Coronary artery (tissue), 2 donors: ENCODE measurements around the gene PLXNA2.

ENCODE experiments used
- DNase-seq: peaks from one replicate; pipeline ENCODE4 v3.0.0-alpha.2; 2017; ENCODE audit warnings: low spot score
- H3K27ac ChIP-seq, 2 donors: fragments of 200-600 bp; sonication (generic); one replicate each; pipeline ENCODE4 v1.5.1; 2016 to 2019
- H3K4me3 ChIP-seq: fragments of 200-600 bp; sonication (generic); 2 replicates; pipeline ENCODE4 v1.5.1; 2016; ENCODE audit warnings: mild to moderate bottlenecking, moderate library complexity
- CTCF ChIP-seq: fragments of 200-600 bp; sonication (generic); IDR thresholded peaks from one replicate; pipeline ENCODE4 v1.5.1; 2019; ENCODE audit warnings: antibody characterized with exemption

PLXNA2 gene

GRCh38 chr1:208118841-208119606 is 125.2 kb downstream of the PLXNA2 start:
- no peak overlapping the region for H3K4me3 ChIP-seq
- no peak overlapping the region for H3K27ac ChIP-seq
- DNase-seq: no peak
- no peak for TF ChIP-seq CTCF

DNA sequence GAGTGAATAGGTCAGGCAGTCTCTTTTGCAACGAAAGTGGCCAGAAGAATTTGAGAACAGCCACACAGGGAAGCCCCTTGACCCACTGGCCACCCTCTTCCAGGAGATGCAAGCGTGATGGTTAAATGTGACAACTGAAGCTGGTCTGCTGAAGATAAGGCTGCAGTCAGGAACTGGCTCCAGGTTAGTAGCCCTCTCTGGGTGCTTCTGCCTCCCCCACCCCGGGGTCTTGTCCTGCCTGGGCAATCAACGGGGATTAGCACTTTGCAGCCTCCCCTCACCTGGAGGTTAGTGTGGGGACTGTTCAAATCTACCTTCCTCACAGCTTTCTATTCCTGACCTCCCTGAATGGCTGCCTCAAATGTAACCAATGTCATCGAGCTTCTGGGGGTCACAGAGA is 125.9 kb downstream of the PLXNA2 start:
- TF ChIP-seq CTCF: no peak
- Histone ChIP-seq H3K4me3 (no peak overlapping the region), H3K27ac (no peak overlapping the region)
- DNase-seq: no peak

- no peak overlapping the region for H3K4me3 ChIP-seq
- DNase-seq: no peak
- no peak overlapping the region for H3K27ac ChIP-seq
- TF ChIP-seq CTCF: no peak
Observed at GRCh38 chr1:208117826-208118225, 126.4 kb downstream of the PLXNA2 start.

DNA sequence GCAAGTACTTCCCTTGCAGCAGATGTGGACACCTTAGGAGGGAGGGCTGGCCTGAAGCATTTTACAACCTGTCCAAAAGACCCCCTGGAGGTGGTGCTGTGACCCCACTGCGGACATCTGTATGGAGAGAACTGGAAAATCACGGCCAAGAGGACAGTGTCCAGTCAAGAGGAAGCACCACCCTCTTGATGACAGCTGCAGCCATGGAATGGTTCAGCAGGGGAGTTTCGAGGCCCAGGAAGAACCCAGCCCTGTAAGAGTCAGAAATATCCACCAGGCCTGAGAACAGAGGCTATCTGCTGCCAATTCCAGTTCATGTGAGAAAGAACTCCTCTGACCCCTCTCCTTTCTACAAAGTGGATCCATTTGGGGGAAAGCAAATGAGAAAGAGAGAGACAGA is 126.8 kb downstream of the PLXNA2 start:
- Histone ChIP-seq H3K27ac (no peak overlapping the region), H3K4me3 (no peak overlapping the region)
- TF ChIP-seq CTCF: no peak
- DNase-seq: no peak

DNA sequence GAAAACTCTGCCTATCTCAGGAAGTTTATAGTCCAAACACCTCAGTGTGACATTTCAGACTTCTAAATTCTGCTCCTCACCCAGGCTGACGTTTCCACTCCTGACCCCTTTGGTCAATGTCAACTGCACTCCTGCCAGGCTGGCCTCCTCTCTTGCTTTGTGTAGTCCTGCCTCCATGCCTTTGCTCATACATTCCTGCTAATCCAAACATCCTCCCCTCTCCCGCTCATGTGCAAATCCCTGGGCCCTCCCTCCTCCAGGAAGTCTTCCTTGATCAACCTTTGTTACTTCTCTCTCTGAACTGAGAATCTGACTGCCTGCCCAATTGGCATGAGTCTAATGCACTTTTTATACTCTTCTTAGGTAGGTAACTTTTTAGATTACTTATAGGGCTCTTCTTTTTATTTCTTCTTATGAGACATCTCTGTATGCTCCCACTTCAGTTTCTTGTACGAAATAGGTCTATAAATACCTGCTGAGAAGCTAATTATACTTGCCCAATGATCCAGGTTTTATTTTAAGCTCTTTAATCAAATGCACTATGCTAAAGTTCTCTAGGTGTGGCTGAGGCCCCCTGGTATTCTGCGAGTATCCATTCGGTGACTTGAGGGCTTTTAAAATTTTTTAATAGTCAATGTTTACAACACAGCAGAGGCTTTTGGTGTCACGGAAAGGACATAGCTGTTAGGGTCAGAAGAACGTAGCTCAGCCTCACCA is 128.1 kb downstream of the PLXNA2 start:
- DNase-seq: no peak
- Histone ChIP-seq H3K4me3 (no peak overlapping the region), H3K27ac (no peak overlapping the region)
- TF ChIP-seq CTCF: no peak

DNA sequence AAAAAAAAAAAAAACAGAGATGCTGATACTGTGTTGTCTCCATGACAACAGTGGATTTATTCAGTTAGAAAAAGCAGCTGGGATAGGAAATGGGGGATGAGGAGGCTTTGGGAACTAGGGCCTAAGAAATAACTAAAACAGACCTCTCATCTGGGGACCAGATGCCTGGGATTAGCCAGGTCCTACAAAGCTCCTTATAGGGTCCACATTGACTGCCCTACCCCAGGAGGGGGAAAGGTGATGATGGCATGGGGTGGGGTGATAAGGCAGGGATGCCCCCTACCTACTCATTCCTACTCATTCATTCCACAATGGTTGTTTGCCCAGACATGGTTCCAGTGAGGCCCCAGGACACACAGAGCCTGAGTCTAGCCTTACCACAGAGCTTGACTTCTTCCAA is 131.2 kb downstream of the PLXNA2 start:
- DNase-seq: no peak
- H3K4me3 ChIP-seq: no peak overlapping the region
- no peak for TF ChIP-seq CTCF
- no peak overlapping the region for H3K27ac ChIP-seq

GRCh38 chr1:208112401-208112800 is 131.8 kb downstream of the PLXNA2 start:
- no peak for DNase-seq
- no peak overlapping the region for H3K4me3 ChIP-seq
- TF ChIP-seq CTCF: no peak
- no peak overlapping the region for H3K27ac ChIP-seq
